ENCODE results near the gene LEO1.

DNA sequence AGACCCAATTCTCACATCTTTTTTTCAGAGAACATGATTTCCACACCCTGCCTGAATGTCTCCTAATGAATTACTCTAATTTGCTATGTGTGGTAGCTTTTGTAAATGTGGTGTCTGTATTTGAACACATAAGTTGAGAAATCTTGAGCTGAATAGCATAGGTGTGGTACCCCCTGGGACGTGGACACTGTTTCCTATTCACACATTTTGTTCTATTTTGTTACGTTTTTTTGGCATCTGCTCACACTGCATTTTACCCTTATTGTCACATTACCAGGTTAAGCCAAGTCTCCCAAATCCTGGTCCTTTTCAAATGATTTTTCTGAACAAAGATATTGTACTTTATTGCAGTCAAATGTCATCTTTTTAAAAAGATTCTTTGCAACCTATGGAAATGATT, 40.6 kb upstream of the LEO1 start:
- no peak for TF ChIP-seq POLR2A (IDR thresholded peaks at IDR 0.05; ENCODE audit: low read depth, low read length)
- no peak for TF ChIP-seq TAF1 (IDR thresholded peaks at IDR 0.05; ENCODE audit: borderline replicate concordance, low read depth, low read length)
- TF ChIP-seq POLR2AphosphoS5 (IDR thresholded peaks at IDR 0.05; ENCODE audit: low read depth, low read length), result no peak

Data from GM12892 (cell line).